Psoas muscle (tissue), 8 donors: ENCODE results near the gene CATSPER3. TPM values are rescaled to one million over a fixed set of nuclear protein-coding genes. Genes with fewer than 3 reads are reported as not detected.

Experiments used
- ATAC-seq, 4 donors: fragments of 200-7000 bp; cut with Tn5 transposase; one replicate each; pipeline ENCODE4 v1.9.1; 2020; ENCODE audit warnings: moderate library complexity in 3 of 4, mild to moderate bottlenecking in 2 of 4
- DNase-seq, 2 donors: peaks; one replicate each; pipeline ENCODE4 v3.0.0-alpha.2; 2020
- H3K27ac ChIP-seq: fragments of 200-600 bp; one replicate; pipeline ENCODE4 v1.8.0; 2022
- H3K27me3 ChIP-seq, 3 donors: fragments of 200-600 bp in 1 of 3; one replicate each; pipeline versions ENCODE4 v1.6.1 to v1.8.0; 2013 to 2022; ENCODE audit warnings: low read length in 2 of 3, mild to moderate bottlenecking in 2 of 3, moderate library complexity in 1 of 3; ENCODE audit not compliant: insufficient read depth in 3 of 3
- H3K36me3 ChIP-seq, 2 donors: fragments of 200-600 bp in 1 of 2; one replicate each; pipeline versions ENCODE4 v1.6.1 to v1.8.0; 2013 to 2022; ENCODE audit warnings: low read depth in 1 of 2, mild to moderate bottlenecking in 1 of 2, moderate library complexity in 1 of 2; ENCODE audit not compliant: insufficient read depth in 1 of 2
- H3K4me1 ChIP-seq: fragments of 200-600 bp; one replicate; pipeline ENCODE4 v1.8.0; 2022
- H3K4me3 ChIP-seq: fragments of 200-600 bp; one replicate; pipeline ENCODE4 v1.8.0; 2022; ENCODE audit warnings: mild to moderate bottlenecking
- H3K9me3 ChIP-seq: fragments of 200-600 bp; one replicate; pipeline ENCODE4 v1.8.0; 2022
- CTCF ChIP-seq: fragments of 200-600 bp; IDR thresholded peaks from one replicate; pipeline ENCODE4 v1.8.0; 2022; ENCODE audit warnings: antibody characterized with exemption
- WGBS, 3 donors: extraction: QIAGEN DNeasy Blood & Tissue Kit; methylation state at CpG; one replicate each; pipeline versions ENCODE4 v1.1.6 to v1.1.7; 2013; 5-methylcytosine and 5-hydroxymethylcytosine counted together
- intact Hi-C, 2 donors: fragments of 100-400 bp; cut with DNase I; formaldehyde crosslinking; loops; one replicate each; pipeline versions ENCODE4 v1.11.0 to v1.14.2; 2022
- polyA plus RNA-seq, 3 donors: library from polyadenylated mRNA; stranded (reverse); fragments of 200-250 nt; gene quantifications; one replicate each; pipeline ENCODE4 v1.2.3, GENCODE V29; 2013
- total RNA-seq, 4 donors: library from RNA; stranded (reverse); fragmentation: NEBNext Ultra II Directional in 2 of 4; extraction: Animal tissue kit (Norgen Biotek cat#: 25700) in 2 of 4; gene quantifications; one replicate each; pipeline versions ENCODE4 v1.2.1 to v1.2.4, GENCODE V29; 2021 to 2023
- donor health status: healthy with polysubstance abuse.
- donor health status: DM: no; HTN: no; CAD: no; lungs with moderate emphysema.
- donor health status: Bipolar disorder and iron deficiency.
- donor health status: healthy.
- donor health status: DM: yes; HTN: yes; CAD: no.
- donor health status: DM: no; HTN: no; CAD: no.
- donor health status: DM: no; HTN: no; CAD: no.
- donor health status: DM: yes; HTN: yes; CAD: no.

CATSPER3 gene
- total and polyA plus RNA-seq, 7 donors, result 0.73 to 1.8 (median 1.4) TPM

GRCh38 chr5:134934202-134934601 is 33.5 kb upstream of the CATSPER3 start:
- Histone ChIP-seq H3K9me3 (no peaks in the 10 kb centered on the region), H3K4me1 (peaks cover 10% of the 10 kb centered on the region), H3K27me3 (no peaks in the 10 kb centered on the region), H3K27ac (no peak overlapping the region), H3K4me3 (no peak overlapping the region), H3K36me3 (peaks cover 7 to 70% of the 10 kb centered on the region in 2 donors)
- no peak for DNase-seq
- intact Hi-C loops, result no loop called here
- peak in 3 of 4 donors; percentile 57 to 70 (median 57) for ATAC-seq
- 59 to 72% (median 64%) methylated on average over 5 of the region's 5 CpGs for WGBS, 3 donors
- TF ChIP-seq CTCF, result no peak

- no peaks in the 10 kb centered on the region for H3K9me3 ChIP-seq
- peaks cover 10% of the 10 kb centered on the region for H3K4me1 ChIP-seq
- intact Hi-C loops, result no loop called here
- peaks cover 5 to 53% of the 10 kb centered on the region in 2 donors for H3K36me3 ChIP-seq
- ATAC-seq (peak in 1 of 4 donors; percentile 25), DNase-seq (no peak)
- 72 to 76% (median 76%) methylated on average over 12 of the region's 12 CpGs for WGBS, 3 donors
- H3K27me3 ChIP-seq, result no peaks in the 10 kb centered on the region
- no peak overlapping the region for H3K27ac ChIP-seq
- no peak for TF ChIP-seq CTCF
- no peak overlapping the region for H3K4me3 ChIP-seq
Measured at GRCh38 chr5:134935711-134936602, 31.8 kb upstream of the CATSPER3 start.

- Histone ChIP-seq H3K36me3 (peaks cover 0 to 41% of the 10 kb centered on the region in 2 donors), H3K27me3 (no peaks in the 10 kb centered on the region), H3K4me3 (no peak overlapping the region), H3K9me3 (no peaks in the 10 kb centered on the region), H3K27ac (no peak overlapping the region), H3K4me1 (peaks cover 10% of the 10 kb centered on the region)
- no peak for TF ChIP-seq CTCF
- intact Hi-C loops, result no loop called here
- WGBS, 3 donors, result 90 to 93% (median 92%) methylated on average over 8 of the region's 8 CpGs
- ATAC-seq (no peak), DNase-seq (no peak)
Measured at GRCh38 chr5:134937526-134937925, 30.2 kb upstream of the CATSPER3 start.

GRCh38 chr5:134938030-134938429 is 29.7 kb upstream of the CATSPER3 start:
- DNase-seq (no peak), ATAC-seq (peak in 1 of 4 donors; percentile 36)
- Histone ChIP-seq H3K27ac (no peak overlapping the region), H3K4me3 (no peak overlapping the region), H3K36me3 (peaks cover 0 to 37% of the 10 kb centered on the region in 2 donors), H3K27me3 (no peaks in the 10 kb centered on the region), H3K4me1 (peaks cover 10% of the 10 kb centered on the region), H3K9me3 (no peaks in the 10 kb centered on the region)
- WGBS, 3 donors, result 48 to 74% (median 56%) methylated on average over 6 of the region's 6 CpGs
- intact Hi-C loops, result no loop called here
- TF ChIP-seq CTCF, result no peak
